HG03442 (cell line): Measurements from ENCODE around the gene LRRC23.

ENCODE experiments used
- ATAC-seq: cut with Tn5 transposase; IDR thresholded peaks from one replicate; pipeline ENCODE4 v1.9.1; 2021; ENCODE audit warnings: mild to moderate bottlenecking, moderate library complexity; ENCODE audit not compliant: unreplicated experiment

The LRRC23 gene

DNA sequence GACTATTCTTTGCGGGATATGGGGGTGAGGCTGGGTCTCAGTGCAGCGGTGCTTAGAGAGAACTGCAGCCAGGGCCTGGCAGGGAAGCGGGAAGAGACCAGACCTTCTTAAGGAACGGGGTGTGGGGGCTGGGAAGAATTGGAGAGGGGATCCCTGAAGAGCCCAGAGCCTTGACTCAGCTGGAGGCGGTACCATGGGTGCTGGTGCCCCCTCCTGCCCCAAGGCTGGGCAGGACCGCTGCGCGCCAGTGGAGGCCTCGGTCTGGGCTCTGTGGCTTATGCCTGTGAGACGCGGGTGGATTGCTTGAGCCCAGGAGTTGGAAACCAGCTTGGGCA, 37.7 kb downstream of the LRRC23 start:
- ATAC-seq, result no peak

DNA sequence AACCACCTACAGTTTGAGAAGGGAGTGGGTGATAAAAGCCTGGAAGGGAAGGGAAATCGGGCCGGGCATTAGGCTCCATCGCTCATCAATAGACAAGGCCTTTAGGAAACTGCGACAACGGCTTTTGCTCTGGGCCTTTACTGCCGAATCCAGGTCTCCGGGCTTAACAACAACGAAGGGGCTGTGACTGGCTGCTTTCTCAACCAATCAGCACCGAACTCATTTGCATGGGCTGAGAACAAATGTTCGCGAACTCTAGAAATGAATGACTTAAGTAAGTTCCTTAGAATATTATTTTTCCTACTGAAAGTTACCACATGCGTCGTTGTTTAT, 38.7 kb downstream of the LRRC23 start:
- ATAC-seq, result peak; percentile 21

DNA sequence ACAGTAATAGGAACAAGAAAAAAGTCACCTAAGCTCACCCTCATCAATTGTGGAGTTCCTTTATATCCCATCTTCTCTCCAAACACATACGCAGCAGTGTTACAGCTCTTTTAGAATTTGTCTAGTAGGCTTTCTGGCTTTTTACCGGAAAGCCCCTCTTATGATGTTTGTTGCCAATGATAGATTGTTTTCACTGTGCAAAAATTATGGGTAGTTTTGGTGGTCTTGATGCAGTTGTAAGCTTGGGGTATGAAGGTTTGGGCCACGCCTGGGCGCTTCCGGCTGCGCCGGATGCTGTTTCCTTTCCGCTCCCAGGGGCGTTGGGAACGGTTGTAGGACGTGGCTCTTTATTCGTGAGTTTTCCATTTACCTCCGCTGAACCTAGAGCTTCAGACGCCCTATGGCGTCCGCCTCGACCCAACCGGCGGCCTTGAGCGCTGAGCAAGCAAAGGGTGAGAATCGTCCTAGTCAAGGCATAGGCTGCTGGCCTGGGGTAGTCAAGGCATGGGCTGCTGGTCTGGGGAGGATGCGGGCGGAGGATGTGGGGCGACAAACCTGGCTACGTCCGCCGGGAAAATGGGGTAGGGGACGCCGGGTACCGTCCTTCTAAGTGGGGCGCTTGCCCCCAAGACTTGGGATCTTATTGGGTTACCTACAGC, 39.2 kb downstream of the LRRC23 start, which contains the start of the genes C12orf57 and RNU7-1:
Gene C12orf57 (plus strand): TSS at position 301 of the 659 bp plus-strand sequence. CDS start 100 bp downstream, at position 401.
Gene RNU7-1 (plus strand): TSS at position 95 of the 659 bp plus-strand sequence.
- ATAC-seq, result peak; percentile 24

DNA sequence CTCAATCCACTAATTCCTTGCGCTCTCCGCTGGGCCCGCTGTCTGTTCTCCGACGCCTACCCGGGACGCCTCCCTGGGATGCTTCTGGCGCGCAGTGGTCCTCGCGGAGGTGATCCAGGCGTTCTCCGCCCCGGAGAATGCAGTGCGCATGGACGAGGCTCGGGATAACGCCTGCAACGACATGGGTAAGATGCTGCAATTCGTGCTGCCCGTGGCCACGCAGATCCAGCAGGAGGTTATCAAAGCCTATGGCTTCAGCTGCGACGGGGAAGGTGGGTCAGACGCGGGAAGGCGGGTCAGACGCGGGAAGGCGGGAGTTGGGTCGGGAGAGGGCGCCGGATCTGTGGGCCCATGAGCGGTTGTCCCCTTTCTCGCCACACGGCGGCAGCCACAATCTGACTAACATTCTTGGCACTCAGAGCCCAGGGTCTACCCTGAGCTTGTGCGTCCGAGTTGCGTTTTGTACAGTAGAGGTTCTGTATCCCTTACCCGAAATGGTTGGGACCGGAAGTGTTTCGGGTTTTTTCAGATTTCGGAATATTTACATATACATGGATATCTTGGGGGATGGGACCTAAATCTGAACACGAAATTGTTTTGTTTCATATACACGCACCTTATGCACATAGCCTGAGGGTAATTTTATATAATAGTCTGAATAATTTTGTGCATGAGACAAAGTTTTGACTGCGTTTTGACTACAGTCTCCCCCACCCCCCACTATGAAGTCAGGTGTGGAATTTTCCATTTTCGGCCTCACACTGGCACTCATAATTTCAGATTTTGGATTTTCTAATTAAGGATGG, 40.0 kb downstream of the LRRC23 start:
- ATAC-seq, result peak; percentile 34

DNA sequence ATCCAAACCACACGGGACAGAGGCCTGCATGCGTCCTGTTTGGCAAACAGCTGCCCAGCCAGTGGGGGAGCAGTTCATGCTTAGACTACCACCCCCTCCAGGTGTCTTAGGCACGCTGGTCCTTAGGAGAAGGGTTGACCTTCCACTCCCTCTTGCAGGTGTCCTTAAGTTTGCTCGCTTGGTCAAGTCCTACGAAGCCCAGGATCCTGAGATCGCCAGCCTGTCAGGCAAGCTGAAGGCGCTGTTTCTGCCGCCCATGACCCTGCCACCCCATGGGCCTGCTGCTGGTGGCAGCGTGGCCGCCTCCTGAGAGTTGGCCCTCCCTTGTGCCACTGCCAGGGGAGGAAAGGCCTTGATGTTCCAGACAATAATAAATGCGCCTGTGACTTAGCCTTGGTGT, 41.0 kb downstream of the LRRC23 start:
- ATAC-seq, result no peak

DNA sequence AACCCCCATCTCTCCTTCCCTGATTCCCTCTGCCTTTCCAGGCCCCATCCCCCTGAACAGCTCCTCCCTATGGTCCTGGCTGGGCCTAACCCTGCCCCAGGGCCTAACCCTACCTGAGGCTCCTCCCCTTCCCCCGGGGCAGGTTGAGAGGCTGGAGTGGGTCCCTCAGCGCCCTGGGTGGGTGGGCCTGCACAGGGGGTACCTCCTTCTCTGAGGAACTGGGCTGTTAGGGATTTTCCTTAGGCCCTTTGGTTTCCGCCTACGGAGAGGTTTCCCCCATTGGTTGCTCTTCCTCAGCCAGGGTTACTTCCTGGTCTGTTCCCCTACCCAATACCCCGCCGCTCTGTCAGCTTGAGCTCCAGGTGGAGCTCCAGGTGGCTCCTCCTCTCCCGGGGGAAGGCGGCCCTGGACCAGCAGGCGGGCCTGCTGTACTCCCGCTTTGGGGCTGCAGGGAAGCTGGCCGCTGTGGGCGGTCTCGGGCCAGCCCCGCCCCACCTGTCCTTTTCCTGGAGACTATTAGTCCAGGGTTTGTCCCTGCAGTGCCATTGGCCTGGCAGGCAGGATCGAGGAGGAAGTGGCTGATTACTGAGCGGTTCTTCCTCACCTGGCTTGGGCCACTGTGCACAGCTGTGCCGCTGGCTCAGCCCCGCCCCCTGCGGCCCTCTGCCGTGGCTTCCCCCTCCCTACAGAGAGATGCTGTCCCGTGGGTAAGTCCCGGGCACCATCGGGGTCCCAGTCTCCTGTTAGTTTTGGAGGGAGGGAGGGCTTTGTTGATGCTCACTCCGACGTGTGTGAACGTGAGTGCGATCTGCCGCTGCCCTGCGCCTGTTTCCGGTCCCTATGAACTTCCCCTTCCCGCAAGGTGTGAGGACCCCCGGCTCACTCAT, 41.7 kb downstream of the LRRC23 start:
- no peak for ATAC-seq

DNA sequence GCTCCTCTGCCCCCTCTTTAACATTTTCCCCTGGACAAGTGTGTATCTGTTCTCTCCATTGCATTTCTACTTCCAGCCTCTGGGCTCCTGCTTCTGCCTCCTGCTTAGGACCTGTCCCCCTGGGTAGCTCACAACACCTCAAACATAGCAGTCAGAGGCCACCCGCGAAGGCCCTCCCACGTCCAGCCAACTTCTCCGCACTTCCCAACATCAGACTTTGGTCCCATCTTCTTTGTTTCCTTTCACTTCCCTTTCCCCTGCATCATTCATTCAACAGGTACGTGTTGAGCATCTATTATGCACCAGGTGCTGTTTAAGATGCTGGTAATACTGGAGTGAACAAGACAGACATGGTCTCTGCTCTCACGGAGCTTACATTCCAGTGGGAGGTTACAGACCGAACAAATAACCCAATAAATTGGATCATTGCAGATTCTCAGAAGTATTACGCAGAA, 42.3 kb downstream of the LRRC23 start:
- ATAC-seq, result no peak

DNA sequence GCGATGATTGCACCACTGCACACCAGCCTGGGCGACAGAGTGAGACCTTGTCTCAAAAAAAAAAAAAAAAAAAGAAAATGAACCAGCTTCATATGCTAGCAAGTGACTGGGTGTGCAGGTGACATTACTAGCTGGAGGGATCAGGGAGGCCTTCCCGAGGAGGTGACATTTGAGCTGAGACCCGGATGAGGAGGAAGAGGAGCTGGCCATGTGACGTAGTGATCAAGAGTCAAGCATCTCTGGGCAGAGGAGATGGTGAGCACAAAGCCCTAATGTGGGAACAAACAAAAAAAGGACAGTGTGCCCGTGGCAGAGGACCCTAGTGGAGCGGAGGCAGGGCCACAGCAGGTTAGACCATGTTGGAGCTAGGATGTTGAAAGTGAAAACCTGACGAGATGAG, 43.0 kb downstream of the LRRC23 start:
- no peak for ATAC-seq

DNA sequence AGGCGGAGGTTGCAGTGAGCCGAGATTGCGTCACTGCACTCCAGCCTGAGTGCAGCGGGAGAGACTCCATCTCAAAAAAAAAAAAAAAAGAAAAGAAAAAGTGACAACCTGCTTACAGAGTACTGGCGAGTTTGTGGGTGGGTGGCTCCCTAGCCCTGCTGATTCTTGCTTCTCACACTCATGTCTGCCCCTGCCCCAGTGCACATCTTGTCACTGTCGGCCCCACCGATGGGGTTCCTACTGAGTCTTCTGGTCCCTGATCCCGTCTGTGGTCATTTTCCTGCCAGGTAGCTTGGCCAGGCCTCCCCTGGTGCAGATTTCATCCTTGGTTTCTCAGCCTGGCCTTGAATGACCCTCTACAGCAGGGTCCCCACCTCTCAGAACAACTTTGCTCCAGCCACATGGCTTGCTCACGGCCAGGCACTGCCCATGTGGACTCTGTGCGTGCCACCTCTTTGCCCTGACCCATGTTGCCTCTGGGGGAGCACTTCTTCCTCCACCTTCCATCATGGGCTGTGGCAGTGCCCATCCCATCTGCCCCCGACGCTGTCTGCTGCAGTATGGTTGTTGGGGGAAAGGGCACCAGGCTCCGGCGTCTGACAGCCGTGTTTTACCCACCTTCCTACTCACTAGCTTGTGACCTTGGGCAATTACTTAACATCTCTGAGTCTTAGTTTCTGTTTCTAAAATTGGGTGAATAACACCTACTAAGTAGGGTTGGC, 44.4 kb downstream of the LRRC23 start:
- no peak for ATAC-seq

DNA sequence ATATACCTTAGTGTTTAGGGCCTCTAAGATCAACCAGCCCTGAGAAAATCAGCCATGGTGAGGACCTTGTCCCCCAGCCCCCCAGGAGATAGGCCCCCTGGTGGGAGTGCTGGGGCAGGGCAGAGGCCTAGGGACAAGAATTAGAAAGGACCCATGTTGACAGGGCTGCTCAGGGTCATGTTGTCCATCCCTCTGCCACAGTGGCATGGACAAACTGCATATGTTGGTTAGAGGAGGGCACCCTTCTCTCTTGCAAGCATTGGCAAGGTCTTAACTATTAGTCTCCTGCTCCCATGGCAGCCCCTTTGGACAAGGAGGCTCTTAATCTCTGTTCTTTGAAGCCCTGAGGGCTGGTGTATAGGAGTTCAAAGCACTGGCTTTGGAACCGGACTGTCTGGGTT, 45.8 kb downstream of the LRRC23 start:
- ATAC-seq, result no peak

DNA sequence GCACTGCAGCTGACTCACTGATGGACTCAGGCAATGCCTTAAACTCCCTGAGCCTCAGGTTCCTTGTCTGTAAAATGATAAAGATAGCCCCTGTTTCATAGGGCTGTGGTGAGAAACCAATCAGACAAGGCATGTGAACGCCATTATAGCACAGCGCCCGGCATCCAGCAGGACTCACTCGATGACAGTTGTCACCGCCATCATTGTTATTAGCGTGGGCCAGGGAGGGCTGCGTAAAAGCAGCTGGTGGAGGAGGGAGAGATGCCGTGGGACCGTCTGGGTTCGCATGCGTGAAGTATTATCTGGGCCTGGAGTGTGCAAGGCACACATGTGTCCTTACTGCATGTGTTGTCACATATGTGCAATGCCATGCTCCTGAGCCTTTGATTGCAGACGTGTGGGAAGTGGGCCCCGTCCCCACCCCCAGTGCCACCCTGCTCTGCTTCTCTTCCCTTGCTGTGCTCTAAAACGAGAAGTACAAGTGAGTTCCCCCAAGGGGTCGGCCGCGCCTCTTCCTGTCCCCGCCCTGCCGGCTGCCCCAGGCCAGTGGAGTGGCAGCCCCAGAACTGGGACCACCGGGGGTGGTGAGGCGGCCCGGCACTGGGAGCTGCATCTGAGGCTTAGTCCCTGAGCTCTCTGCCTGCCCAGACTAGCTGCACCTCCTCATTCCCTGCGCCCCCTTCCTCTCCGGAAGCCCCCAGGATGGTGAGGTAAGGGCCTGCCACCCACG, 46.4 kb downstream of the LRRC23 start, which contains the start of gene PTPN6:
Gene PTPN6 (plus strand): TSS at position 546 of the 730 bp plus-strand sequence. CDS start 157 bp downstream, at position 703.
- no peak for ATAC-seq

DNA sequence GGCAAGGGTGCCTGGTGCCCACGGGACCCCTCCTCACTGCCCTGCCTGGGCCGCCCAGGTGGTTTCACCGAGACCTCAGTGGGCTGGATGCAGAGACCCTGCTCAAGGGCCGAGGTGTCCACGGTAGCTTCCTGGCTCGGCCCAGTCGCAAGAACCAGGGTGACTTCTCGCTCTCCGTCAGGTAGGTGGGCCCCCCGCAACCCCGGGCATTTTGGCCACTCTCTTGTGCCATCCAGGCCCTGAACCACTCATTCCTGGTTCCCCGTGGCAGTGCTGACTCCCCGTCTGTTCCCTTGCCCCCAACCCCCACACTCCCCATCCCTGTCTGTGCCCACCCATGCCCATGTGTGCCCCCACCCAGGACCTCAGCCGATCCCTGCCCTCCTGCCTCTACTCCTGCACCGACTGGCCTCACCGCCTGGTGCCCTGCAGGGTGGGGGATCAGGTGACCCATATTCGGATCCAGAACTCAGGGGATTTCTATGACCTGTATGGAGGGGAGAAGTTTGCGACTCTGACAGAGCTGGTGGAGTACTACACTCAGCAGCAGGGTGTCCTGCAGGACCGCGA, 47.0 kb downstream of the LRRC23 start:
- ATAC-seq, result no peak

DNA sequence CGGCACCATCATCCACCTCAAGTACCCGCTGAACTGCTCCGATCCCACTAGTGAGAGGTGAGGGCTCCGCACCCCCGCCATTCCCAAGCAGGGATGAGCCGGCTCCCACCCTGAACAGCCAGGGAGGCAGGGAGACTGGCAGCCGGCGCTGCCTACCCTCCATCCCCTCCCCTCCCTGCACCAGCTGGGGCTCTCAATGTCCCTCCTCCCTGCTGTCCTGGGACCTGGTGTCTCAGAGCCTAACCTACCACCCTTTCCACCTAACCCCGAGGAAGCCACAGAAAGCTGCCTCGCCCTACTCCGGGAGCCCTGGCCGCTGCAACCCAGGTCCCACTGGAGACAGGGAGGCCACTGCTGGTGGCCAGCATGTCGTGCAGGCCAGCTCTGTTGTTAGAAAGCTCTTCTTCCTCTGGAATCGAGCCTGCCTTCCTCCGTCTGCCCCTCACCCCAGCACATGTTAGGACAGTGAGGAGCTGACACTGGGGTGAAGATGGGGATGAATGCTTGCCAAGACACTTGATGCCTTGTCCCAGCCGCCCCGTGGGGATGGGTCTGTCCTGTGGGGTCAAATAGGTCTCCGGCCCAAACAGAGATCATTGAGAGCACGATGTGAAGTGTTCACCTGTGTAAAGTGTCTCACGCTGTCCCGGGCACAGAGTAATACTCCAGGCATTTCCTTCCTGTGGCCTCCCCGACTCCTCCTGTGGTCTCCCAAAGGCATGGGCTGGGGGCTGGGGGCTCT, 47.7 kb downstream of the LRRC23 start:
- no peak for ATAC-seq

DNA sequence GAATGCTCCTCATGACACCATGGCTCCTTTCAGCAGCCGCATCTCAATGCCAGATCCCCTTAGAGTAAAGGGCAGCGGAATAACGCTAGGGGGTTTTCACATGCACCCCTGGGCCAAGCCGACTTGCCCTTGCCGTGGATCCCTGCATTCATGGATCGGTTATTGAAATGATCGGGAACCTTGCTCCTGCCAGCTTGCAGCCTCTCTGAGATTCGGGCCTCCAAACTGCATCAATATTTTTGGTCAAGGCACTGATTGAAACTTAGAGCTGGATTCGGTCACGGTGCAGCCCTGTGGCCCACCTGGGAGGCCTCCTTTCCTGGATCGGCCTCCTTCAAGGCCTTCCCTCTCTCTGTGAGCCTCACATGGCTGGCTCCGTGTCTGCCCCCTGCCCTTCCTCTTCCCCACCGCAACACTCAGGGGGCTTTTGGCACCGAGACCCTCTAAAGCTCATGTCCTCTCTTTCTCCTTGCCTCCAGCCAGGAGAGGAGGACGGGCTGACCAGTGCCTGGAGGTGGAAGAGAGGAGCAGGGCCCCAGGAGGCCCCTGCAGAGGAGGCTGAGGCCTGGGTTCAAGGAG, 48.3 kb downstream of the LRRC23 start:
- no peak for ATAC-seq

DNA sequence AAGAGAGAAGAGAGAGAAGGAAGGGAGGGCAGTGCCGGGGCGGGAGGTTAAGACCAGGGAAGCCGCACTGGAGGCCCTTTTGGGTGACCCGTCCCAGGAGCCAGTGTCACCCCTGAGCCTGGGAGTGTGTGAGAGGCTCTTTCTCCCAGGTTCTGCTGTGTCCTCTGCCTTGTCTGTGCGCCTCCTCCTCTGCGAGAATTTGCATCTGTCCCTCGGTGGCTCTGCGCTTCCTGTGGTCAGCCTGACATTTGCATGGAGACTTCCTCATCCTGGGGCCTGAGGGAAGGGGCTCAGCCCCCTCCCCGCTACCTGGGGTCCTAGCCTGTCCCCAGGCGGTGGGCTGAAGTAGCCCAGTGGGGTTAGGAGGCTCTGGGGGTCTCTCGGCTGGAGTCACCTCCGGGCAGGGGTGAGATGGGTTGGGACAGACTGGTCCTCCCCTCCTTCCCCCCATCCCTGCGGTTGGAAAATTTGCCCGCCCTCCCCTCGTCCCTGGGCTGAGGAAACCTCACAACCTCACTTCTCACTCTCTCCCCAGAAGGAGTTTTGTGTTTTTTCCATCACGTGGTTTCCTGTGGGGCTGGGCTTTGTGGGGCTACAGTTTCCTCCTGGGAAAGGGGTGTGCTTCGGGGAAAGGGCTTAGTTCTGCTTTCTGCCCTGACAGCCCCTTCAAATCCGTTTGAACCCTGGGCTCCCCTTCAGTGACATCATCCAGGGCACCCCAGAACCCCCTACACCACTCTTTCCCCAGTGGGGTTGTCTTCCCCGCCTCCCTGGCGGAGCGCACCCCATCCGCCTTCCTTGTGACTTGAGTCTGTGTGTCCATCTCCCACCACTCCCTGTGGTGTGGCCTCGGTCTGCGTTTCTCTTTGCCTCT, 49.1 kb downstream of the LRRC23 start:
- ATAC-seq, result peak; percentile 33

DNA sequence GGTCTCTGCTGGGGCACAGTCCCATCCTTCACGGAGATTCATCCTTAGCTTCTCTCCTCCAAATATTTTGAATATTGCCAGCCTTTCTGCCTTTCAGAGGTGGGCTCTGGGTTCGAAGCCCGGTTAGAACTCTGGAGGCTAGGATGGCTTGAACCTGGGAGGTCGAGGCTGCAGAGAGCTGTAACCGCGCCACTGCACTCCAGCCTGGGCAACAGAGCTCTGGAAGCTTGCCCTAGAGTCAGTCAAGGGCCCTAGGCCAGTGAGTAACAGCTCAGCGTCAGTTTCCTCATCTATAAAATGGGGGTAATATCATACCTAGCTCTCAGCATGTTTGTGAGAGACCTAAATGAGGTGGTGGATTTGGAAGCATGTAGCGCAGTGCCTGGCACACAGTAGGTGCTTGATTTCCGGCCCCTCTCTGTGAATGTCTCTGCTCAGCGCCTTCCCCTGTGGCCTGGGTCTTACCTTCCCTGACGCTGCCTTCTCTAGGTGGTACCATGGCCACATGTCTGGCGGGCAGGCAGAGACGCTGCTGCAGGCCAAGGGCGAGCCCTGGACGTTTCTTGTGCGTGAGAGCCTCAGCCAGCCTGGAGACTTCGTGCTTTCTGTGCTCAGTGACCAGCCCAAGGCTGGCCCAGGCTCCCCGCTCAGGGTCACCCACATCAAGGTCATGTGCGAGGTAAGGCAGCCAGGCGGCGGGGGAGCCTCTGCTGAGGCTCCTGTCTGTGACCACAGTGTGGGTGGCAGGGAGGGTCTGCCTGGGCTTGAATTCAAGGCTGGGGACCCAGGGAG, 49.9 kb downstream of the LRRC23 start:
- no peak for ATAC-seq
